HEK293 (cell line): Measurements from ENCODE around the gene UNK.

Experiments used
- CTCF ChIA-PET: fragments of 350-600 bp; formaldehyde crosslinking; extraction: SDS; loops from one replicate; lab custom pipeline; 2021; ENCODE audit warnings: antibody characterized with exemption; lab: Yijun Ruan, JAX
- POLR2A ChIA-PET: fragments of 300-600 bp; formaldehyde crosslinking; extraction: SDS; loops from one replicate; lab custom pipeline; 2020; ENCODE audit warnings: antibody characterized with exemption, inconsistent platforms; lab: Yijun Ruan, JAX
- H3K27ac ChIP-seq: fragments of 200-500 bp; sonication (Bioruptor generic); 2 replicates; pipeline ENCODE4 v1.5.1; 2014; ENCODE audit warnings: low read depth, low read length, control low read depth, inconsistent platforms; ENCODE audit errors: extremely low read depth
- H3K36me3 ChIP-seq, 2 experiments: fragments of 200-500 bp in 1 of 2; sonication (Bioruptor generic) in 1 of 2; 1 replicate in 1 of 2; 2 replicates in 1 of 2; pipeline ENCODE4 v1.5.1; 2014 to 2017; ENCODE audit warnings: inconsistent platforms in 2 of 2, low read length in 2 of 2; ENCODE audit not compliant: control insufficient read depth in 2 of 2, insufficient read depth in 1 of 2
- H3K4me1 ChIP-seq: fragments of 200-500 bp; sonication (Bioruptor generic); 2 replicates; pipeline ENCODE4 v1.5.1; 2014; ENCODE audit warnings: mild to moderate bottlenecking, low read length, inconsistent platforms; ENCODE audit not compliant: control insufficient read depth, insufficient read depth
- H3K4me3 ChIP-seq: 2 replicates; pipeline ENCODE4 v1.5.1; 2011; ENCODE audit warnings: low read depth, mild to moderate bottlenecking, control low read depth, low read length, moderate library complexity
- H3K9me3 ChIP-seq: fragments of 200-500 bp; sonication (Bioruptor generic); 2 replicates; pipeline ENCODE4 v1.5.1; 2014; ENCODE audit warnings: low read depth, low read length, inconsistent platforms; ENCODE audit not compliant: control insufficient read depth, insufficient read depth
- GLIS1 ChIP-seq: fragments of 450-650 bp; formaldehyde crosslinking; IDR thresholded peaks from 2 replicates; pipeline ENCODE4 v1.5.1; 2016; ENCODE audit warnings: missing biosample characterization, missing genetic modification characterization
- IKZF3 ChIP-seq: fragments of 450-650 bp; IDR thresholded peaks from 2 replicates; pipeline ENCODE4 v1.5.0; 2018; ENCODE audit warnings: missing biosample characterization, mild to moderate bottlenecking, missing genetic modification characterization, moderate library complexity
- MYNN ChIP-seq: fragments of 450-650 bp; formaldehyde crosslinking; IDR thresholded peaks from 2 replicates; pipeline ENCODE4 v1.5.1; 2016; ENCODE audit warnings: missing biosample characterization, missing genetic modification characterization, borderline replicate concordance
- SCRT2 ChIP-seq: fragments of 450-650 bp; formaldehyde crosslinking; IDR thresholded peaks from 2 replicates; pipeline ENCODE4 v1.5.1; 2016; ENCODE audit warnings: missing biosample characterization, missing genetic modification characterization
- ZBTB7A ChIP-seq: fragments of 450-650 bp; formaldehyde crosslinking; IDR thresholded peaks from 2 replicates; pipeline ENCODE4 v1.5.1; 2016; ENCODE audit warnings: low read depth, missing biosample characterization, missing genetic modification characterization
- ZNF112 ChIP-seq: fragments of 450-650 bp; formaldehyde crosslinking; IDR thresholded peaks from 2 replicates; pipeline ENCODE4 v1.5.0; 2017; ENCODE audit warnings: missing biosample characterization, missing genetic modification characterization
- ZNF121 ChIP-seq: fragments of 450-650 bp; formaldehyde crosslinking; IDR thresholded peaks from 2 replicates; pipeline ENCODE4 v1.5.1; 2016; ENCODE audit warnings: missing biosample characterization, missing genetic modification characterization
- ZNF157 ChIP-seq: fragments of 450-650 bp; formaldehyde crosslinking; IDR thresholded peaks from 2 replicates; pipeline ENCODE4 v1.5.1; 2016; ENCODE audit warnings: missing biosample characterization, missing genetic modification characterization
- ZNF16 ChIP-seq: fragments of 450-650 bp; formaldehyde crosslinking; IDR thresholded peaks from 2 replicates; pipeline ENCODE4 v1.5.1; 2016; ENCODE audit warnings: low read depth, missing biosample characterization, missing genetic modification characterization
- ZNF184 ChIP-seq: fragments of 450-650 bp; IDR thresholded peaks from 2 replicates; pipeline ENCODE4 v1.5.1; 2018; ENCODE audit warnings: missing biosample characterization, mild to moderate bottlenecking, missing genetic modification characterization
- ZNF202 ChIP-seq: fragments of 450-650 bp; formaldehyde crosslinking; IDR thresholded peaks from 2 replicates; pipeline ENCODE4 v1.5.1; 2016; ENCODE audit warnings: missing biosample characterization, missing genetic modification characterization, borderline replicate concordance
- ZNF221 ChIP-seq: fragments of 450-650 bp; formaldehyde crosslinking; IDR thresholded peaks from 2 replicates; pipeline ENCODE4 v1.5.1; 2017; ENCODE audit warnings: missing biosample characterization, missing genetic modification characterization, borderline replicate concordance
- ZNF23 ChIP-seq: fragments of 450-650 bp; formaldehyde crosslinking; IDR thresholded peaks from 2 replicates; pipeline ENCODE4 v1.5.1; 2016; ENCODE audit warnings: missing biosample characterization, missing genetic modification characterization, borderline replicate concordance
- ZNF248 ChIP-seq: fragments of 450-650 bp; formaldehyde crosslinking; IDR thresholded peaks from 2 replicates; pipeline ENCODE4 v1.5.1; 2017; ENCODE audit warnings: missing biosample characterization, missing genetic modification characterization
- ZNF266 ChIP-seq: fragments of 450-650 bp; formaldehyde crosslinking; IDR thresholded peaks from 2 replicates; pipeline ENCODE4 v1.5.1; 2016; ENCODE audit warnings: missing biosample characterization, missing genetic modification characterization, low read depth
- ZNF274 ChIP-seq, 2 experiments: fragments of 200-500 bp in 1 of 2; fragments of 450-650 bp in 1 of 2; sonication (Bioruptor generic) in 1 of 2; formaldehyde crosslinking in 1 of 2; IDR thresholded peaks; 2 replicates each; pipeline versions ENCODE4 v1.5.1 to v1.6.1; 2014 to 2016; ENCODE audit warnings: borderline replicate concordance in 1 of 2, inconsistent platforms in 1 of 2, low read length in 1 of 2, missing biosample characterization in 1 of 2, missing genetic modification characterization in 1 of 2
- ZNF335 ChIP-seq: fragments of 450-650 bp; formaldehyde crosslinking; conservative IDR thresholded peaks from 2 replicates; pipeline ENCODE4 v1.5.1; 2016; ENCODE audit warnings: missing biosample characterization, missing genetic modification characterization
- ZNF350 ChIP-seq: fragments of 450-650 bp; formaldehyde crosslinking; IDR thresholded peaks from 2 replicates; pipeline ENCODE4 v1.5.0; 2017; ENCODE audit warnings: missing biosample characterization, mild to moderate bottlenecking, missing genetic modification characterization
- ZNF501 ChIP-seq: fragments of 450-650 bp; formaldehyde crosslinking; IDR thresholded peaks from 2 replicates; pipeline ENCODE4 v1.5.1; 2016; ENCODE audit warnings: missing biosample characterization, missing genetic modification characterization
- ZNF529 ChIP-seq: fragments of 450-650 bp; formaldehyde crosslinking; IDR thresholded peaks from 2 replicates; pipeline ENCODE4 v1.5.1; 2017; ENCODE audit warnings: missing genetic modification characterization, missing biosample characterization; ENCODE audit not compliant: insufficient replicate concordance
- ZNF623 ChIP-seq: fragments of 450-650 bp; formaldehyde crosslinking; IDR thresholded peaks from 2 replicates; pipeline ENCODE4 v1.5.1; 2016; ENCODE audit warnings: missing biosample characterization, missing genetic modification characterization
- ZNF654 ChIP-seq: fragments of 450-650 bp; formaldehyde crosslinking; IDR thresholded peaks from 2 replicates; pipeline ENCODE4 v1.5.1; 2016; ENCODE audit warnings: low read depth, missing biosample characterization, missing genetic modification characterization
- ZNF76 ChIP-seq: fragments of 450-650 bp; formaldehyde crosslinking; IDR thresholded peaks from 2 replicates; pipeline ENCODE4; 2016; ENCODE audit warnings: low read depth, missing biosample characterization, missing genetic modification characterization, borderline replicate concordance
- ZNF768 ChIP-seq: fragments of 450-650 bp; formaldehyde crosslinking; IDR thresholded peaks from 2 replicates; pipeline ENCODE4 v1.5.1; 2018; ENCODE audit warnings: missing biosample characterization, mild to moderate bottlenecking, missing genetic modification characterization
- ZNF776 ChIP-seq: fragments of 450-650 bp; formaldehyde crosslinking; IDR thresholded peaks from 2 replicates; pipeline ENCODE4 v1.5.0; 2017; ENCODE audit warnings: missing biosample characterization, missing genetic modification characterization, borderline replicate concordance
- ZNF792 ChIP-seq: fragments of 450-650 bp; formaldehyde crosslinking; IDR thresholded peaks from 2 replicates; pipeline ENCODE4 v1.5.1; 2016; ENCODE audit warnings: missing biosample characterization, missing genetic modification characterization
- TF ChIP-seq, protein P1 (sequence below): fragments of 450-650 bp; formaldehyde crosslinking; IDR thresholded peaks from 2 replicates; pipeline ENCODE4; 2016; ENCODE audit warnings: missing biosample characterization, missing genetic modification characterization
- TF ChIP-seq, protein P2 (sequence below): fragments of 450-650 bp; IDR thresholded peaks from 2 replicates; pipeline ENCODE4 v1.5.1; 2018; ENCODE audit warnings: missing biosample characterization, mild to moderate bottlenecking, missing genetic modification characterization

The UNK gene

DNA sequence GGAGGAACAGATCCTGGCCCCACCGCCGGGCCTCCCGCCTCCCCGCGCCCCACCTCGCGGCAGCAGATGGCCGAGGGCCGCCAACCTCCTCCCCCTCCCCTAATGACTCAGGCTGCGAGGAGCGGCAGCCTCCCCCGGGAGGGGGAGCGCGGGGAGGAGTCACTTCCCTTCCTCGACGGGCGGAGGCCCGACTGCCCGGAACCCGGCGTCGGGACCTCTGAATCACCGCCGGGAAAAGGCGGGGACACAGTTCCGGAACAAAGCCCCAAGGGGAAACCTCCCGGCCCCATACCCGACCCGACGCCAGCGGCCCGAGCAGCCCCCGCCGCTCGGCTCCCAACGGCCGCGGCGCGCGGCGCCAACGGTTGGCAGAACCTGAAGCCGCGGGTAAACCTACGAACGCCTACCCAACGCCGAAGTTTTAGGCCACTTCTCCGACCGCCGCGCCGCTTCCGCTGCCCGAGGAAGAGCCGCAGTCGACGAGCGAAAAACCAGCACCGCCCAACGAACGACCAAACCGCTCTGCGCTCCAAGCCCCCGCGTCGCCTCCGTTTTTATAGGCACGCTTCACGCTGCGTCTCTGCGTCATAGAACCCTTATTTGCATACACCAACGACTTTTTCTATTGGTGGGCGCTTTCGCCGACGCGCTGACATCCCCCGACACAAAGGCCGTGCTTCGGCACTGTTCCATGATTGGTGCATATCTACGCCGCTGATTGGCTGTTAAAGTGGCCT lies 5.2 kb upstream of the UNK start (continued):
- TF ChIP-seq ZNF266 (no peak), ZNF274 (IDR thresholded peaks at IDR 0.05; ENCODE audit: low read length) (no peak), ZNF274 (tag by site-specific recombination; IDR thresholded peaks at IDR 0.05; ENCODE audit: borderline replicate concordance) (no peak), GLIS1 (tag by site-specific recombination) (peak; percentile 79; the same call in 1 of the 2 replicates), MYNN (tag by site-specific recombination) (no peak), ZNF16 (tag by site-specific recombination) (0 out of 2 replicates have a peak, but pooled peaks have one; percentile 25)

- H3K4me3 ChIP-seq, result no peak overlapping the region
- POLR2A ChIA-PET, result interaction anchor here (0.5 to 8.1 kb wide), 90 partner anchors 8 to 907 kb away, joined by 3 to 234 read pairs (median 4); partner anchors contain the start of genes ACOX1, CDK3, EXOC7 and FBF1
- peaks cover 17% of the 10 kb centered on the region; the same call in 1 of the 2 replicates for H3K4me1 ChIP-seq
- H3K9me3 ChIP-seq, result no peaks in the 10 kb centered on the region
- CTCF ChIA-PET, result interaction anchor here (0.5 to 9.4 kb wide), 10 partner anchors 17 to 613 kb away, joined by 3 to 73 read pairs (median 4); partner anchors contain the start of gene GALK1
- H3K36me3 ChIP-seq, result peaks cover 0 to 35% of the 10 kb centered on the region in 2 experiments; a peak in 2 of 3 replicates
- H3K27ac ChIP-seq, result no peak overlapping the region
- TF ChIP-seq ZNF157, result no peak
- 0 out of 2 replicates have a peak, but pooled peaks have one; percentile 23 for TF ChIP-seq ZNF335
- TF ChIP-seq ZNF248, result no peak
- no peak for TF ChIP-seq ZNF121 (tag by site-specific recombination)
- no peak for TF ChIP-seq ZNF623 (tag by site-specific recombination)
- no peak for TF ChIP-seq ZNF776 (tag by site-specific recombination)
- TF ChIP-seq, protein P1, sequence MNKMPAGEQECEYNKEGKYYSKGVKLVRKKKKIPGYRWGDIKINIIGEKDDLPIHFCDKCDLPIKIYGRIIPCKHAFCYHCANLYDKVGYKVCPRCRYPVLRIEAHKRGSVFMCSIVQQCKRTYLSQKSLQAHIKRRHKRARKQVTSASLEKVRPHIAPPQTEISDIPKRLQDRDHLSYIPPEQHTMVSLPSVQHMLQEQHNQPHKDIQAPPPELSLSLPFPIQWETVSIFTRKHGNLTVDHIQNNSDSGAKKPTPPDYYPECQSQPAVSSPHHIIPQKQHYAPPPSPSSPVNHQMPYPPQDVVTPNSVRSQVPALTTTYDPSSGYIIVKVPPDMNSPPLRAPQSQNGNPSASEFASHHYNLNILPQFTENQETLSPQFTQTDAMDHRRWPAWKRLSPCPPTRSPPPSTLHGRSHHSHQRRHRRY (tag by site-specific recombination), result no peak
- TF ChIP-seq ZNF112, result no peak
- TF ChIP-seq ZNF76 (tag by site-specific recombination), result 0 out of 2 replicates have a peak, but pooled peaks have one; percentile 7
- TF ChIP-seq ZNF501 (tag by site-specific recombination), result no peak
- TF ChIP-seq, protein P2, sequence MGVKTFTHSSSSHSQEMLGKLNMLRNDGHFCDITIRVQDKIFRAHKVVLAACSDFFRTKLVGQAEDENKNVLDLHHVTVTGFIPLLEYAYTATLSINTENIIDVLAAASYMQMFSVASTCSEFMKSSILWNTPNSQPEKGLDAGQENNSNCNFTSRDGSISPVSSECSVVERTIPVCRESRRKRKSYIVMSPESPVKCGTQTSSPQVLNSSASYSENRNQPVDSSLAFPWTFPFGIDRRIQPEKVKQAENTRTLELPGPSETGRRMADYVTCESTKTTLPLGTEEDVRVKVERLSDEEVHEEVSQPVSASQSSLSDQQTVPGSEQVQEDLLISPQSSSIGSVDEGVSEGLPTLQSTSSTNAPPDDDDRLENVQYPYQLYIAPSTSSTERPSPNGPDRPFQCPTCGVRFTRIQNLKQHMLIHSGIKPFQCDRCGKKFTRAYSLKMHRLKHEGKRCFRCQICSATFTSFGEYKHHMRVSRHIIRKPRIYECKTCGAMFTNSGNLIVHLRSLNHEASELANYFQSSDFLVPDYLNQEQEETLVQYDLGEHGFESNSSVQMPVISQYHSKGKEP (tag by site-specific recombination), result 0 out of 2 replicates have a peak, but pooled peaks have one; percentile 22
- TF ChIP-seq SCRT2, result no peak
- TF ChIP-seq ZNF202 (tag by site-specific recombination), result no peak
- no peak for TF ChIP-seq ZNF23 (tag by site-specific recombination)
- TF ChIP-seq ZNF221, result no peak
- no peak for TF ChIP-seq ZBTB7A (tag by site-specific recombination)
- no peak for TF ChIP-seq ZNF768 (tag by site-specific recombination)
- TF ChIP-seq ZNF654 (tag by site-specific recombination), result no peak
- TF ChIP-seq ZNF184 (tag by site-specific recombination), result 0 out of 2 replicates have a peak, but pooled peaks have one; percentile 34
- TF ChIP-seq IKZF3, result no peak
- no peak for TF ChIP-seq ZNF792 (tag by site-specific recombination)
- no peak for TF ChIP-seq ZNF529 (tag by site-specific recombination)
- no peak for TF ChIP-seq ZNF266
- no peak for TF ChIP-seq ZNF350 (tag by site-specific recombination)
Measured at GRCh38 chr17:75779987-75780889, 4.4 kb upstream of the UNK start.
